Measurements from ENCODE around the gene MAN2A2.

- TF ChIP-seq, protein P1, sequence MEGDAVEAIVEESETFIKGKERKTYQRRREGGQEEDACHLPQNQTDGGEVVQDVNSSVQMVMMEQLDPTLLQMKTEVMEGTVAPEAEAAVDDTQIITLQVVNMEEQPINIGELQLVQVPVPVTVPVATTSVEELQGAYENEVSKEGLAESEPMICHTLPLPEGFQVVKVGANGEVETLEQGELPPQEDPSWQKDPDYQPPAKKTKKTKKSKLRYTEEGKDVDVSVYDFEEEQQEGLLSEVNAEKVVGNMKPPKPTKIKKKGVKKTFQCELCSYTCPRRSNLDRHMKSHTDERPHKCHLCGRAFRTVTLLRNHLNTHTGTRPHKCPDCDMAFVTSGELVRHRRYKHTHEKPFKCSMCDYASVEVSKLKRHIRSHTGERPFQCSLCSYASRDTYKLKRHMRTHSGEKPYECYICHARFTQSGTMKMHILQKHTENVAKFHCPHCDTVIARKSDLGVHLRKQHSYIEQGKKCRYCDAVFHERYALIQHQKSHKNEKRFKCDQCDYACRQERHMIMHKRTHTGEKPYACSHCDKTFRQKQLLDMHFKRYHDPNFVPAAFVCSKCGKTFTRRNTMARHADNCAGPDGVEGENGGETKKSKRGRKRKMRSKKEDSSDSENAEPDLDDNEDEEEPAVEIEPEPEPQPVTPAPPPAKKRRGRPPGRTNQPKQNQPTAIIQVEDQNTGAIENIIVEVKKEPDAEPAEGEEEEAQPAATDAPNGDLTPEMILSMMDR (IDR thresholded peaks at IDR 0.05; ENCODE audit: insufficient read depth, low read depth, low read length), result no peak
- no peak for TF ChIP-seq EZH2 (IDR thresholded peaks at IDR 0.05; ENCODE audit: insufficient read depth, low read length)
These were observed 39.9 kb upstream of the MAN2A2 start for GRCh38 chr15:90862964-90863778.
